HepG2 (cell line): ENCODE results near the gene ZDHHC8. TPM values are rescaled to one million over a fixed set of nuclear protein-coding genes. Genes with fewer than 3 reads are reported as not detected.

ENCODE experiments used
- ATAC-seq: fragments of 200-7000 bp; cut with Tn5 transposase; 3 replicates; pipeline ENCODE4 v1.9.1; 2020; ENCODE audit warnings: mild to moderate bottlenecking, moderate library complexity
- BruUV-seq: library from RNA; stranded (reverse); fragments of 400-500 nt; replicated peaks from 2 replicates; lab custom pipeline; 2021; lab: Mats Ljungman, UMichigan
- CTCF ChIA-PET: fragments of 300-600 bp; formaldehyde crosslinking; extraction: SDS; loops from one replicate; lab custom pipeline; 2021; ENCODE audit warnings: low total read pairs, inconsistent platforms, low intra/inter-chr PET ratio; lab: Yijun Ruan, JAX
- POLR2A ChIA-PET: fragments of 350-600 bp; sonication (Branson Sonifier 250); formaldehyde crosslinking; loops from one replicate; lab custom pipeline; 2020; ENCODE audit warnings: antibody characterized with exemption, inconsistent platforms; lab: Yijun Ruan, JAX
- DNase-seq: peaks from one replicate; pipeline ENCODE4 v3.0.0-alpha.2; 2015; ENCODE audit warnings: low spot score
- FAIRE-seq: peaks from 3 replicates; lab custom pipeline; 2011; peaks lifted over from hg19 to GRCh38; lab: Jason Lieb, UNC
- H2AFZ ChIP-seq: one replicate; pipeline ENCODE4 v1.6.1; 2011; ENCODE audit warnings: low read length, inconsistent platforms
- H3K27ac ChIP-seq: fragments of 300-600 bp; 3 replicates; pipeline ENCODE4 v1.8.0; 2011; ENCODE audit warnings: mixed run types, mild to moderate bottlenecking, mixed read lengths, low read length, inconsistent platforms; ENCODE audit not compliant: insufficient read depth; ENCODE audit errors: extremely low read length
- H3K27me3 ChIP-seq, 2 experiments: fragments of 200-600 bp in 1 of 2; 2 replicates in 1 of 2; 3 replicates in 1 of 2; pipeline versions ENCODE4 v1.6.0 to v1.8.0; 2011; ENCODE audit warnings: low read length in 2 of 2, mild to moderate bottlenecking in 2 of 2, moderate library complexity in 2 of 2, inconsistent platforms in 1 of 2; ENCODE audit not compliant: insufficient read depth in 2 of 2, control insufficient read depth in 1 of 2
- H3K36me3 ChIP-seq, 2 experiments: fragments of 200-600 bp in 1 of 2; replicated peaks in 1 of 2; 2 replicates in 1 of 2; 3 replicates in 1 of 2; pipeline versions ENCODE4 v1.5.1 to v1.8.0; 2011; ENCODE audit warnings: low read length in 2 of 2, inconsistent platforms in 1 of 2; ENCODE audit not compliant: insufficient read depth in 2 of 2, control insufficient read depth in 1 of 2
- H3K4me1 ChIP-seq: 2 replicates; pipeline ENCODE4 v1.5.1; 2012; ENCODE audit warnings: low read length, inconsistent platforms; ENCODE audit not compliant: insufficient read depth
- H3K4me2 ChIP-seq: 2 replicates; pipeline ENCODE4 v1.6.0; 2011; ENCODE audit warnings: low read depth, low read length, inconsistent platforms
- H3K4me3 ChIP-seq, 3 experiments: fragments of 200-600 bp in 1 of 3; sonication (generic), shearing (Covaris generic) in 1 of 3; replicated peaks in 1 of 3; 2 replicates each; pipeline ENCODE4 v1.5.1; 2011 to 2016; ENCODE audit warnings: low read length in 3 of 3, inconsistent platforms in 2 of 3, low read depth in 2 of 3, mild to moderate bottlenecking in 2 of 3, control low read depth in 1 of 3, mixed read lengths in 1 of 3; ENCODE audit not compliant: insufficient read depth in 1 of 3
- H3K79me2 ChIP-seq: one replicate; pipeline ENCODE4 v1.6.1; 2011; ENCODE audit warnings: low read length, inconsistent platforms; ENCODE audit not compliant: insufficient read depth
- H3K9ac ChIP-seq: 2 replicates; pipeline ENCODE4 v1.6.0; 2011; ENCODE audit warnings: mild to moderate bottlenecking, low read depth, low read length, inconsistent platforms; ENCODE audit not compliant: insufficient read depth
- H3K9me3 ChIP-seq: 2 replicates; pipeline ENCODE4 v1.5.1; 2012; ENCODE audit warnings: mild to moderate bottlenecking, low read length
- H4K20me1 ChIP-seq: 2 replicates; pipeline ENCODE4 v1.6.0; 2011; ENCODE audit warnings: inconsistent platforms, mild to moderate bottlenecking, low read length, moderate library complexity; ENCODE audit not compliant: insufficient read depth
- BRF2 ChIP-seq: sonication (generic); formaldehyde crosslinking; IDR thresholded peaks from 2 replicates; pipeline ENCODE4 v1.8.1; 2022; ENCODE audit warnings: mild to moderate bottlenecking, missing genetic modification reagents
- FOXK1 ChIP-seq: sonication (generic); formaldehyde crosslinking; IDR thresholded peaks from 2 replicates; pipeline ENCODE4 v1.4.0; 2020; ENCODE audit warnings: low read depth, missing genetic modification reagents, borderline replicate concordance
- HBP1 ChIP-seq: IDR thresholded peaks from 2 replicates; pipeline ENCODE4 v1.6.1; 2016; ENCODE audit warnings: low read depth, control low read depth
- LCORL ChIP-seq, 2 experiments: fragments of 450-650 bp in 1 of 2; sonication (generic) in 1 of 2; formaldehyde crosslinking in 1 of 2; IDR thresholded peaks; 2 replicates each; pipeline versions ENCODE4 v1.5.0 to v1.6.1; 2017 to 2020; ENCODE audit warnings: antibody characterized with exemption in 1 of 2, missing genetic modification reagents in 1 of 2
- MLXIP ChIP-seq: sonication (generic); formaldehyde crosslinking; IDR thresholded peaks from 2 replicates; pipeline ENCODE4 v1.9.0; 2021; ENCODE audit warnings: missing genetic modification reagents, borderline replicate concordance
- NR2F1 ChIP-seq, 2 experiments: fragments of 450-650 bp in 1 of 2; formaldehyde crosslinking in 1 of 2; IDR thresholded peaks; 2 replicates each; pipeline versions ENCODE4 v1.5.0 to v1.6.1; 2016 to 2020; ENCODE audit warnings: mild to moderate bottlenecking in 1 of 2, missing compliant biosample characterization in 1 of 2, missing genetic modification reagents in 1 of 2, moderate library complexity in 1 of 2
- PAX8 ChIP-seq: sonication (generic); formaldehyde crosslinking; IDR thresholded peaks from 2 replicates; pipeline ENCODE4 v1.8.0; 2022; ENCODE audit warnings: mild to moderate bottlenecking, missing genetic modification reagents, borderline replicate concordance
- PHF8 ChIP-seq: sonication (generic); formaldehyde crosslinking; IDR thresholded peaks from 2 replicates; pipeline ENCODE4 v1.5.0; 2020; ENCODE audit warnings: missing genetic modification reagents
- SOX13 ChIP-seq, 3 experiments: fragments of 450-650 bp in 1 of 3; sonication (generic) in 1 of 3; formaldehyde crosslinking in 1 of 3; IDR thresholded peaks in 2 of 3; conservative IDR thresholded peaks in 1 of 3; 2 replicates each; pipeline versions ENCODE4 v1.5.0 to v1.6.1; 2016 to 2020; ENCODE audit warnings: antibody characterized with exemption in 1 of 3, mild to moderate bottlenecking in 1 of 3, missing compliant biosample characterization in 1 of 3, missing genetic modification reagents in 1 of 3, moderate library complexity in 1 of 3
- ZNF281 ChIP-seq: sonication (generic); formaldehyde crosslinking; IDR thresholded peaks from 2 replicates; pipeline ENCODE4 v1.4.0; 2020; ENCODE audit warnings: missing genetic modification reagents, borderline replicate concordance
- ZNF883 ChIP-seq: sonication (generic); formaldehyde crosslinking; IDR thresholded peaks from 2 replicates; pipeline ENCODE4 v1.5.1; 2020; ENCODE audit warnings: mild to moderate bottlenecking, missing genetic modification reagents; ENCODE audit errors: not compliant biosample characterization
- WGBS: methylation state at CpG from one replicate; pipeline ENCODE4 v1.1.6; 2017; ENCODE audit warnings: low lambda C conversion rate; 5-methylcytosine and 5-hydroxymethylcytosine counted together
- in situ Hi-C: cut with HindIII; loops from 2 replicates; pipeline ENCODE4 v1.10.0; 2017; ENCODE audit warnings: low pct_unique_long_range_greater_than_20kb; ENCODE audit not compliant: extremely low pct_ligation_motif_present
- intact Hi-C: fragments of 100-400 bp; cut with micrococcal nuclease; formaldehyde crosslinking; loops from one replicate; pipeline ENCODE4 v1.10.0; 2022; ENCODE audit not compliant: unreplicated experiment
- polyA plus RNA-seq, 8 experiments: library from polyadenylated mRNA; depleted of rRNA in 3 of 8; stranded (reverse) in 7 of 8; unstranded in 1 of 8; fragments of >200 nt; fragmentation: Illumina TruSeq in 4 of 8; extraction: Trizol in 4 of 8; gene quantifications; 2 replicates each; pipeline versions ENCODE4 v1.2.1 to v1.2.3, GENCODE V29; 2011 to 2016; ENCODE audit warnings: low read depth in 4 of 8, missing spikeins in 1 of 8, mixed read lengths in 1 of 8; ENCODE audit not compliant: insufficient read depth in 1 of 8
- total RNA-seq, 5 experiments: library from RNA; depleted of rRNA; stranded (reverse); fragments of >200 nt; fragmentation: Illumina TruSeq; extraction: Trizol; gene quantifications; 2 replicates each; pipeline ENCODE4 v1.2.3, GENCODE V29; 2016; ENCODE audit warnings: low read depth in 1 of 5

ZDHHC8 gene
- total and polyA plus RNA-seq, 2 of the 13 experiments (the other 11 are each of a cell fraction or from before 2014, with no cell fraction given): 7.5 to 21.3 TPM

GRCh38 chr22:20128902-20129746 is 2.5 kb upstream of the ZDHHC8 start:
- Histone ChIP-seq H3K36me3 (peaks cover 12 to 35% of the 10 kb centered on the region in 2 experiments), H3K79me2 (peaks cover 7% of the 10 kb centered on the region), H3K9ac (peak overlapping the region; percentile 28; the same call in 1 of the 2 replicates), H3K4me2 (peak overlapping the region; percentile 88), H3K27me3 (no peaks in the 10 kb centered on the region), H3K9me3 (no peaks in the 10 kb centered on the region), H3K4me1 (peaks cover 45% of the 10 kb centered on the region), H2AFZ (no peak overlapping the region), H3K27ac (peak overlapping the region; percentile 61), H3K4me3 (peak overlapping the region in 1 of 3 experiments; percentile 51; a peak in 1 of 6 replicates), H4K20me1 (peaks cover 5% of the 10 kb centered on the region; the same call in 1 of the 2 replicates)
- POLR2A ChIA-PET: interaction anchor here (1.3 to 2.1 kb wide), 3 partner anchors 9 to 15 kb away, joined by 3 to 15 read pairs (median 5); partner anchors contain the start of gene TRMT2A
- CTCF ChIA-PET: interaction anchor here (0.8 kb wide), 1 partner anchor 159 kb away, joined by 4 read pairs; no protein-coding TSS in a partner anchor
- in situ Hi-C loops (no loop called here), intact Hi-C loops (loop anchor here (1.0 kb wide), 1 partner anchor 12 kb away; the partner anchor contains the start of gene TRMT2A)
- FAIRE-seq (peak; percentile 18), ATAC-seq (peak; percentile 56), DNase-seq (peak; percentile 49)
- 0% methylated on average over 3 of the region's 18 CpGs for WGBS
- BruUV-seq: no TSS peak
- TF ChIP-seq NR2F1 (CRISPR knock-in tag; IDR thresholded peaks at IDR 0.05) (peak; percentile 57 to 60; a peak in 3 of 4 replicates), MLXIP (CRISPR knock-in tag) (no peak), FOXK1 (CRISPR knock-in tag) (peak; percentile 78; the same call in 1 of the 2 replicates), LCORL (IDR thresholded peaks at IDR 0.05) (no peak), LCORL (CRISPR knock-in tag; IDR thresholded peaks at IDR 0.05) (peak; percentile 66), SOX13 (IDR thresholded peaks at IDR 0.05) (no peak), SOX13 (CRISPR knock-in tag; conservative IDR thresholded peaks at IDR 0.05 in 1 of 2, IDR thresholded peaks at IDR 0.05 in 1 of 2) (0 out of 4 replicates have a peak, but pooled peaks of 1 of the 2 experiments have one; percentile 2), BRF2 (no peak), ZNF281 (peak; percentile 10; the same call in 1 of the 2 replicates), PAX8 (CRISPR knock-in tag) (no peak), PHF8 (CRISPR knock-in tag) (0 out of 2 replicates have a peak, but pooled peaks have one; percentile 20), HBP1 (CRISPR knock-in tag) (peak; percentile 76), ZNF883 (CRISPR knock-in tag) (no peak)
